Psoas muscle (tissue), 8 donors: ENCODE results near the gene UFM1. TPM values are rescaled to one million over a fixed set of nuclear protein-coding genes. Genes with fewer than 3 reads are reported as not detected.

Source experiments
- ATAC-seq, 4 donors: fragments of 200-7000 bp; cut with Tn5 transposase; one replicate each; pipeline ENCODE4 v1.9.1; 2020; ENCODE audit warnings: moderate library complexity in 3 of 4, mild to moderate bottlenecking in 2 of 4
- DNase-seq, 2 donors: peaks; one replicate each; pipeline ENCODE4 v3.0.0-alpha.2; 2020
- H3K27ac ChIP-seq: fragments of 200-600 bp; one replicate; pipeline ENCODE4 v1.8.0; 2022
- H3K27me3 ChIP-seq, 3 donors: fragments of 200-600 bp in 1 of 3; one replicate each; pipeline versions ENCODE4 v1.6.1 to v1.8.0; 2013 to 2022; ENCODE audit warnings: low read length in 2 of 3, mild to moderate bottlenecking in 2 of 3, moderate library complexity in 1 of 3; ENCODE audit not compliant: insufficient read depth in 3 of 3
- H3K36me3 ChIP-seq, 2 donors: fragments of 200-600 bp in 1 of 2; one replicate each; pipeline versions ENCODE4 v1.6.1 to v1.8.0; 2013 to 2022; ENCODE audit warnings: low read depth in 1 of 2, mild to moderate bottlenecking in 1 of 2, moderate library complexity in 1 of 2; ENCODE audit not compliant: insufficient read depth in 1 of 2
- H3K4me1 ChIP-seq: fragments of 200-600 bp; one replicate; pipeline ENCODE4 v1.8.0; 2022
- H3K4me3 ChIP-seq: fragments of 200-600 bp; one replicate; pipeline ENCODE4 v1.8.0; 2022; ENCODE audit warnings: mild to moderate bottlenecking
- H3K9me3 ChIP-seq: fragments of 200-600 bp; one replicate; pipeline ENCODE4 v1.8.0; 2022
- CTCF ChIP-seq: fragments of 200-600 bp; IDR thresholded peaks from one replicate; pipeline ENCODE4 v1.8.0; 2022; ENCODE audit warnings: antibody characterized with exemption
- WGBS, 3 donors: extraction: QIAGEN DNeasy Blood & Tissue Kit; methylation state at CpG; one replicate each; pipeline versions ENCODE4 v1.1.6 to v1.1.7; 2013; 5-methylcytosine and 5-hydroxymethylcytosine counted together
- intact Hi-C, 2 donors: fragments of 100-400 bp; cut with DNase I; formaldehyde crosslinking; loops; one replicate each; pipeline versions ENCODE4 v1.11.0 to v1.14.2; 2022
- polyA plus RNA-seq, 3 donors: library from polyadenylated mRNA; stranded (reverse); fragments of 200-250 nt; gene quantifications; one replicate each; pipeline ENCODE4 v1.2.3, GENCODE V29; 2013
- total RNA-seq, 4 donors: library from RNA; stranded (reverse); fragmentation: NEBNext Ultra II Directional in 2 of 4; extraction: Animal tissue kit (Norgen Biotek cat#: 25700) in 2 of 4; gene quantifications; one replicate each; pipeline versions ENCODE4 v1.2.1 to v1.2.4, GENCODE V29; 2021 to 2023
- donor health status: healthy with polysubstance abuse.
- donor health status: DM: no; HTN: no; CAD: no; lungs with moderate emphysema.
- donor health status: Bipolar disorder and iron deficiency.
- donor health status: healthy.
- donor health status: DM: yes; HTN: yes; CAD: no.
- donor health status: DM: no; HTN: no; CAD: no.
- donor health status: DM: no; HTN: no; CAD: no.
- donor health status: DM: yes; HTN: yes; CAD: no.

UFM1 gene
- total and polyA plus RNA-seq, 7 donors = 19.8 to 56.8 (median 27.7) TPM

GRCh38 chr13:38346764-38347163 is 2.9 kb upstream of the UFM1 start:
- no peak for ATAC-seq
- 68 to 90% (median 82%) methylated on average over 2 of the region's 2 CpGs for WGBS, 3 donors
- no peak for DNase-seq
- intact Hi-C loops = loop anchor here in 1 of 2 donors (10.0 kb wide), 1 partner anchor 678 kb away; no protein-coding TSS in a partner anchor
- Histone ChIP-seq H3K4me3 (no peak overlapping the region), H3K27ac (no peak overlapping the region), H3K9me3 (no peaks in the 10 kb centered on the region), H3K4me1 (peaks cover 16% of the 10 kb centered on the region), H3K27me3 (no peaks in the 10 kb centered on the region), H3K36me3 (peaks cover 0 to 6% of the 10 kb centered on the region in 2 donors)
- no peak for TF ChIP-seq CTCF

GRCh38 chr13:38348861-38349389 is 726 bp upstream of the UFM1 start:
- TF ChIP-seq CTCF = no peak
- Histone ChIP-seq H3K36me3 (peaks cover 0 to 18% of the 10 kb centered on the region in 2 donors), H3K27me3 (no peaks in the 10 kb centered on the region), H3K4me1 (peaks cover 18% of the 10 kb centered on the region), H3K27ac (peak overlapping the region; percentile 90), H3K4me3 (peak overlapping the region; percentile 90), H3K9me3 (no peaks in the 10 kb centered on the region)
- WGBS, 3 donors = 1 to 2% (median 1%) methylated on average over 15 of the region's 15 CpGs
- intact Hi-C loops = loop anchor here in 1 of 2 donors (10.0 kb wide), 1 partner anchor 676 kb away; no protein-coding TSS in a partner anchor
- ATAC-seq (peak in 1 of 4 donors; percentile 31), DNase-seq (no peak)

GRCh38 chr13:38350114-38350617 is 515 bp downstream of the UFM1 start:
- TF ChIP-seq CTCF = no peak
- intact Hi-C loops = no loop called here
- 0 to 1% (median 0%) methylated on average over 19 of the region's 19 CpGs for WGBS, 3 donors
- peaks cover 18% of the 10 kb centered on the region for H3K4me1 ChIP-seq
- no peaks in the 10 kb centered on the region for H3K9me3 ChIP-seq
- H3K4me3 ChIP-seq = peak overlapping the region; percentile 90
- peak overlapping the region; percentile 90 for H3K27ac ChIP-seq
- DNase-seq (peak; percentile 56 to 73), ATAC-seq (peak; percentile 46 to 71 (median 60))
- no peaks in the 10 kb centered on the region for H3K27me3 ChIP-seq
- peaks cover 0 to 31% of the 10 kb centered on the region in 2 donors for H3K36me3 ChIP-seq

- ATAC-seq = no peak
- H3K36me3 ChIP-seq = peaks cover 0 to 71% of the 10 kb centered on the region in 2 donors
Measured at GRCh38 chr13:38355595-38356119, 6.0 kb downstream of the UFM1 start.

More at GRCh38 chr13:38355595-38356119, 6.0 kb downstream of the UFM1 start:
- H3K4me1 ChIP-seq = peaks cover 14% of the 10 kb centered on the region
- 61 to 79% (median 62%) methylated on average over 3 of the region's 3 CpGs for WGBS, 3 donors
- no peak for DNase-seq
- no peak overlapping the region for H3K4me3 ChIP-seq
- H3K27ac ChIP-seq = no peak overlapping the region
- intact Hi-C loops = no loop called here
- TF ChIP-seq CTCF = no peak
- H3K9me3 ChIP-seq = no peaks in the 10 kb centered on the region
- no peaks in the 10 kb centered on the region for H3K27me3 ChIP-seq
